Heart left ventricle (tissue), 16 donors: ENCODE results near the gene TENT4B. TPM values are rescaled to one million over a fixed set of nuclear protein-coding genes. Genes with fewer than 3 reads are reported as not detected.
A peak's percentile ranks its signal among the peaks of the same experiment; 100 is the strongest.

Experiments used
- ATAC-seq, 4 donors: fragments of 200-7000 bp; cut with Tn5 transposase; one replicate each; pipeline ENCODE4 v1.9.1; 2020 to 2022; ENCODE audit warnings: moderate library complexity in 4 of 4, mild to moderate bottlenecking in 3 of 4, moderate number of reproducible peaks in 1 of 4
- DNase-seq, 5 donors: peaks; one replicate each; pipeline ENCODE4 v3.0.0-alpha.2; 2020
- H3K27ac ChIP-seq, 12 donors: fragments of 200-600 bp; sonication (generic) in 4 of 12; one replicate each; pipeline versions ENCODE4 v1.5.0 to v1.8.0; 2016 to 2022; ENCODE audit warnings: mild to moderate bottlenecking in 2 of 12
- H3K27me3 ChIP-seq, 9 donors: fragments of 200-600 bp; sonication (generic) in 2 of 9; one replicate each; pipeline versions ENCODE4 v1.5.1 to v1.8.0; 2016 to 2022; ENCODE audit warnings: mild to moderate bottlenecking in 3 of 9
- H3K36me3 ChIP-seq, 9 donors: fragments of 200-600 bp; sonication (generic) in 2 of 9; one replicate each; pipeline versions ENCODE4 v1.5.0 to v1.8.0; 2018 to 2022; ENCODE audit warnings: mild to moderate bottlenecking in 2 of 9
- H3K4me1 ChIP-seq, 12 donors: fragments of 200-600 bp; sonication (generic) in 4 of 12; one replicate each; pipeline versions ENCODE4 v1.5.0 to v1.8.0; 2016 to 2022; ENCODE audit warnings: mild to moderate bottlenecking in 3 of 12
- H3K4me3 ChIP-seq, 12 donors: fragments of 200-600 bp; sonication (generic) in 4 of 12; one replicate each; pipeline versions ENCODE4 v1.5.0 to v1.8.0; 2017 to 2022; ENCODE audit warnings: mild to moderate bottlenecking in 9 of 12, moderate library complexity in 4 of 12
- H3K9me3 ChIP-seq, 12 donors: fragments of 200-600 bp; sonication (generic) in 4 of 12; one replicate each; pipeline versions ENCODE4 v1.5.0 to v1.8.0; 2016 to 2022; ENCODE audit warnings: mild to moderate bottlenecking in 1 of 12
- POLR2A ChIP-seq, 2 donors: fragments of 450-650 bp; IDR thresholded peaks; one replicate each; pipeline ENCODE4 v1.6.1; 2017; ENCODE audit warnings: antibody characterized with exemption in 2 of 2, mild to moderate bottlenecking in 2 of 2, moderate library complexity in 2 of 2
- WGBS, 4 donors: extraction: QIAGEN DNeasy Blood & Tissue Kit in 2 of 4; methylation state at CpG; one replicate each; pipeline versions ENCODE4 v1.1.5 to v1.1.7; 2013 to 2018; 5-methylcytosine and 5-hydroxymethylcytosine counted together
- intact Hi-C, 10 donors: fragments of 100-400 bp; cut with DNase I; formaldehyde crosslinking; loops; one replicate each; pipeline versions ENCODE4 v1.11.1 to v1.14.2; 2022
- polyA plus RNA-seq, 2 donors: library from polyadenylated mRNA; stranded (reverse); fragments of 200-250 nt; gene quantifications; one replicate each; pipeline ENCODE4 v1.2.3, GENCODE V29; 2013
- total RNA-seq, 9 donors: library from RNA; depleted of rRNA in 2 of 9; stranded (reverse); fragments of >200 nt in 2 of 9; fragmentation: NEBNext Ultra II Directional in 3 of 9; extraction: Animal tissue kit (Norgen Biotek cat#: 25700) in 3 of 9; gene quantifications; one replicate each; pipeline versions ENCODE4 v1.1.0 to v1.2.4, GENCODE V29; 2016 to 2023
- TF ChIP-seq, protein P1 (sequence below), 12 donors: fragments of 200-600 bp; sonication (generic) in 4 of 12; IDR thresholded peaks; one replicate each; pipeline versions ENCODE4 v1.5.0 to v1.8.0; 2018 to 2022; ENCODE audit warnings: antibody characterized with exemption in 12 of 12, mild to moderate bottlenecking in 5 of 12
- donor health status: ischemic (EF 13 %, LVEDD 7.1; RV severe dilation, severe dysfunction).
- donor health status: healthy with polysubstance abuse.
- donor health status: DM: no; HTN: yes; CAD: no.
- donor health status: DM: no; HTN: no; CAD: no.
- donor health status: ischemic (EF 25% LVEDD 6.9; RV normal size, moderate dysfunction).
- donor health status: ischemic (EF 25% LVEDD 5.7; RV mildly dilated, moderate dysfunction).
- donor health status: healthy.
- donor health status: DM: yes; HTN: yes; CAD: no.
- donor health status: ischemic (EF 35%, LVEDD 5.7; RV mildly dilated, moderate dysfunction).
- donor health status: nonischemic (EF 11% LVEDD 7.7; RV severe dilation, severe dysfunction).
- donor health status: DM: yes; HTN: yes; CAD: no.
- donor health status: PGD.
- donor health status: ischemic (EF 29% LVEDD 5.4; RV normal size, mild dysfunction).
- donor health status: nonischemic (EF 23%, LVEDD 6.1; RV moderate dilation, normal function).

Gene TENT4B
- total and polyA plus RNA-seq, 11 donors, result 2.2 to 8.8 (median 6.5) TPM

GRCh38 chr16:50269061-50269705 lies 116.1 kb downstream of the TENT4B start:
- Histone ChIP-seq H3K27ac (no peak overlapping the region), H3K4me3 (no peak overlapping the region), H3K27me3 (no peaks in the 10 kb centered on the region), H3K36me3 (no peaks in the 10 kb centered on the region), H3K4me1 (peaks cover 0 to 87% (median 1%) of the 10 kb centered on the region in 12 donors), H3K9me3 (no peaks in the 10 kb centered on the region)
- ATAC-seq (no peak), DNase-seq (peak in 2 of 5 donors; percentile 17 to 38)
- TF ChIP-seq, protein P1, sequence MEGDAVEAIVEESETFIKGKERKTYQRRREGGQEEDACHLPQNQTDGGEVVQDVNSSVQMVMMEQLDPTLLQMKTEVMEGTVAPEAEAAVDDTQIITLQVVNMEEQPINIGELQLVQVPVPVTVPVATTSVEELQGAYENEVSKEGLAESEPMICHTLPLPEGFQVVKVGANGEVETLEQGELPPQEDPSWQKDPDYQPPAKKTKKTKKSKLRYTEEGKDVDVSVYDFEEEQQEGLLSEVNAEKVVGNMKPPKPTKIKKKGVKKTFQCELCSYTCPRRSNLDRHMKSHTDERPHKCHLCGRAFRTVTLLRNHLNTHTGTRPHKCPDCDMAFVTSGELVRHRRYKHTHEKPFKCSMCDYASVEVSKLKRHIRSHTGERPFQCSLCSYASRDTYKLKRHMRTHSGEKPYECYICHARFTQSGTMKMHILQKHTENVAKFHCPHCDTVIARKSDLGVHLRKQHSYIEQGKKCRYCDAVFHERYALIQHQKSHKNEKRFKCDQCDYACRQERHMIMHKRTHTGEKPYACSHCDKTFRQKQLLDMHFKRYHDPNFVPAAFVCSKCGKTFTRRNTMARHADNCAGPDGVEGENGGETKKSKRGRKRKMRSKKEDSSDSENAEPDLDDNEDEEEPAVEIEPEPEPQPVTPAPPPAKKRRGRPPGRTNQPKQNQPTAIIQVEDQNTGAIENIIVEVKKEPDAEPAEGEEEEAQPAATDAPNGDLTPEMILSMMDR (IDR thresholded peaks at IDR 0.05), result no peak
- no peak for TF ChIP-seq POLR2A (IDR thresholded peaks at IDR 0.05)
- WGBS, 4 donors, result 89 to 97% (median 96%) methylated on average over 8 to 13 of the region's 13 CpGs
- intact Hi-C loops, result loop anchor here in 1 of 10 donors (10.0 kb wide), 1 partner anchor 46 kb away; no protein-coding TSS in a partner anchor

DNA sequence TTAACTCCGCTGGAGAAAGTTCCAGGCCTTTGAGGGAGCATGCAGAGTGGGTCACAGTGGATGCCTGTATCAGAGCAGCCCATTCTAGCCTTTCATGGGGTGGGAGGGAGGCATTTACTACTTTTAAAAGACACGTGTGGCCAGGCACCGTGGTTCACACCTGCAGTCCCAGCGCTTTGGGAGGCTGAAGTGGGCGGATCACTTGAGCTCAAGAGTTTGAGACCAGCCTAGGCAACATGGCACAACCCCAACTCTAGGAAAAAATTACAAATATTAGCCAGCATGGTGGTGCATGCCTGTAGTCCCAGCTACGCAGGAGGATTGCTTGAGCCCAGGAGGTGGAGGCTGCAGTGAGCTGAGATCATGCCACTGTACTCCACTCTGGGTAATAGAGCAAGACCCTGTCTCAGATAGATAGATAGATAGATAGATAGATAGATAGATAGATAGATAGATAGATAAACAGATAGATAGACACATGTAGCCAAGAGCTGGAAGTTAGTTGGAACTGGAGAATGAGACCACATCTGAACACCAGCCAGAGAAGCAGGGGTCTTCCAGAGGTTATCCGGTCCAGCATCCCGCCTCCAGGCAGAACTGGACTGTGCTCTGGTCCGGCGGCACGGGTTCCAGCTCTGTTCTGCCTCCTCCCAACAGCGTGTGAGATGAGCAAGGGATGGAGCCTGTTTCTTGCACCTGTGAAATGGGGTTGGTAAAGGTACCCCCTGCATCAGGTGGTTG lies 116.8 kb downstream of the TENT4B start:
- 82 to 93% (median 85%) methylated on average over 12 of the region's 12 CpGs for WGBS, 4 donors
- TF ChIP-seq, protein P1 (IDR thresholded peaks at IDR 0.05), result no peak
- TF ChIP-seq POLR2A (IDR thresholded peaks at IDR 0.05), result no peak
- H3K27me3 ChIP-seq, result no peaks in the 10 kb centered on the region
- H3K4me1 ChIP-seq, result peaks cover 0 to 91% (median 1%) of the 10 kb centered on the region in 12 donors
- no peak overlapping the region for H3K4me3 ChIP-seq
- ATAC-seq (no peak), DNase-seq (peak in 2 of 5 donors; percentile 11 to 40)
- no peaks in the 10 kb centered on the region for H3K36me3 ChIP-seq
- intact Hi-C loops, result loop anchor here in 1 of 10 donors (10.0 kb wide), 1 partner anchor 45 kb away; no protein-coding TSS in a partner anchor
- no peaks in the 10 kb centered on the region for H3K9me3 ChIP-seq
- no peak overlapping the region for H3K27ac ChIP-seq

GRCh38 chr16:50270510-50271147 lies 117.5 kb downstream of the TENT4B start:
- TF ChIP-seq, protein P1 (IDR thresholded peaks at IDR 0.05), result no peak
- no peak for TF ChIP-seq POLR2A (IDR thresholded peaks at IDR 0.05)
- Histone ChIP-seq H3K4me3 (no peak overlapping the region), H3K4me1 (peaks cover 0 to 91% (median 1%) of the 10 kb centered on the region in 12 donors), H3K36me3 (no peaks in the 10 kb centered on the region), H3K9me3 (no peaks in the 10 kb centered on the region), H3K27ac (no peak overlapping the region), H3K27me3 (no peaks in the 10 kb centered on the region)
- DNase-seq, result peak in 3 of 5 donors; percentile 15 to 24 (median 23)
- intact Hi-C loops, result no loop called here
- ATAC-seq, result no peak
- WGBS, 4 donors, result 91 to 99% (median 95%) methylated on average over 9 to 13 of the region's 13 CpGs
